ENCODE data around the gene PKP1.

The PKP1 gene

GRCh38 chr1:201270616-201271390 lies 12.5 kb upstream of the PKP1 start:
- no peak for TF ChIP-seq CTCF (IDR thresholded peaks at IDR 0.05; ENCODE audit: control insufficient read depth, extremely low read depth, insufficient read depth)
- no peak for DNase-seq (ENCODE audit: low read depth)
- H3K4me3 ChIP-seq (ENCODE audit: low read depth, low read length), result no peak overlapping the region

- no peak for TF ChIP-seq CTCF (IDR thresholded peaks at IDR 0.05; ENCODE audit: control insufficient read depth, extremely low read depth, insufficient read depth)
- H3K4me3 ChIP-seq (ENCODE audit: low read depth, low read length), result no peak overlapping the region
- DNase-seq (ENCODE audit: low read depth), result no peak
Observed at GRCh38 chr1:201272799-201273198, 10.5 kb upstream of the PKP1 start.

- no peak for TF ChIP-seq CTCF (IDR thresholded peaks at IDR 0.05; ENCODE audit: control insufficient read depth, extremely low read depth, insufficient read depth)
- H3K4me3 ChIP-seq (ENCODE audit: low read depth, low read length), result no peak overlapping the region
- no peak for DNase-seq (ENCODE audit: low read depth)
Observed at GRCh38 chr1:201274616-201275252, 8.6 kb upstream of the PKP1 start.

GRCh38 chr1:201275253-201275666 lies 8.0 kb upstream of the PKP1 start:
- TF ChIP-seq CTCF (IDR thresholded peaks at IDR 0.05; ENCODE audit: control insufficient read depth, extremely low read depth, insufficient read depth), result no peak
- DNase-seq (ENCODE audit: low read depth), result no peak
- no peak overlapping the region for H3K4me3 ChIP-seq (ENCODE audit: low read depth, low read length)

GRCh38 chr1:201276891-201277290 lies 6.4 kb upstream of the PKP1 start:
- no peak for TF ChIP-seq CTCF (IDR thresholded peaks at IDR 0.05; ENCODE audit: control insufficient read depth, extremely low read depth, insufficient read depth)
- DNase-seq (ENCODE audit: low read depth), result no peak
- H3K4me3 ChIP-seq (ENCODE audit: low read depth, low read length), result no peak overlapping the region

- no peak for DNase-seq (ENCODE audit: low read depth)
- no peak for TF ChIP-seq CTCF (IDR thresholded peaks at IDR 0.05; ENCODE audit: control insufficient read depth, extremely low read depth, insufficient read depth)
- H3K4me3 ChIP-seq (ENCODE audit: low read depth, low read length), result no peak overlapping the region
Observed at GRCh38 chr1:201277441-201277840, 5.9 kb upstream of the PKP1 start.

Data from LNCaP clone FGC (cell line).